GM21447 (cell line): ENCODE results near the gene DYRK1A.
"Not testable (repeated sequence)": the region's sequence is repeated elsewhere in the genome, so short reads cannot be mapped to it uniquely, and the experiment has no call there.

Experiments used
- ATAC-seq: cut with Tn5 transposase; IDR thresholded peaks from one replicate; pipeline ENCODE4 v1.9.1; 2021; ENCODE audit not compliant: unreplicated experiment

Gene DYRK1A

DNA sequence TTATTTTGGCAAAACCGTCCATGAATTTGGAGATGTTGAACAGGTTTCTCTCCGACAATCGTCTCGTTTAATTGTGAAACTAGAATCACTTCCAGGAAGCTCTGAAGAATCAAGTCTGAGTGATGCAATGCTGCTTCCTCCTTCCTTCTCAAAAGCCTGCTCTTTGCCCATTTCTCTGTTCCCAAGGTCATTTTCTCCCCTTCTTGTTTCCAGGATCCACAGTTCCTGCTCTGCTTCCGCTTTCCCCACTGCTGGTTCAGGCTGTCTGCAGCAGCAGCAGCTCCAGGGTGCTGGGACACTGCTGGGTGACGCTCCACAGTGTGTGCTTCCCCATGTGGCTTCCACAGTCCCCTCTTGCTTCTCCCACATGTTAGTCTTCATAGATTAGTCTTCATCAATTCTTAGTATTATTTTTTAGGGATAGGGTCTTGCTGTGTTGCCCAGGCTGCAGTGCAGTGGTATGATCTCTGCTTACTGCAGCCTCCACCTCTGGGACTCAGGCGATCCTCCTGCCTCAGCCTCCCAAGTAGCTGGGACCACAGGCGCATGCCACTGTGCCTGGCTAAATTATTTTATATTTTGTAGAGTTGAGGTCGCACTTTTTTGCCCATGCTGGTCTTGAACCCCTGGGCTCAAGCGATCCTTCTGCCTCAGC lies 156.2 kb downstream of the DYRK1A start:
- no peak for ATAC-seq

DNA sequence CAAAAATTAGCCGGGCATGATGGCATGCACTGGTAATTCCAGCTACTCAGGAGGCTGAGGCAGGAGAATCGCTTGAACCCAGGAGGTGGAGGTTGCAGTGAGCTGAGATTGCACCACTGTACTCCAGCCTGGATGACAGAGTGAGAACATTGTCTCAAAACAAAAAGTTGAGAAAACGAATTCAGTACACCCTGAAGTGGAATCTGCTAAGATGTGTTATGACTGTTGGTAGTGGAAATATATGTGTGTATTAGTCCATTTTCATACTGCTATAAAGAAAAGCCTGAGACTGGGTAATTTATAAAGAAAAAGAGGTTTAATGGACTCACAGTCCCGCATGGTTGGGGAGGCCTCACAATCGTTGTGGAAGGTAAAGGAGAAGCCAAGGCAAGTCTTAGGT lies 158.4 kb downstream of the DYRK1A start:
- not testable (repeated sequence) for ATAC-seq

DNA sequence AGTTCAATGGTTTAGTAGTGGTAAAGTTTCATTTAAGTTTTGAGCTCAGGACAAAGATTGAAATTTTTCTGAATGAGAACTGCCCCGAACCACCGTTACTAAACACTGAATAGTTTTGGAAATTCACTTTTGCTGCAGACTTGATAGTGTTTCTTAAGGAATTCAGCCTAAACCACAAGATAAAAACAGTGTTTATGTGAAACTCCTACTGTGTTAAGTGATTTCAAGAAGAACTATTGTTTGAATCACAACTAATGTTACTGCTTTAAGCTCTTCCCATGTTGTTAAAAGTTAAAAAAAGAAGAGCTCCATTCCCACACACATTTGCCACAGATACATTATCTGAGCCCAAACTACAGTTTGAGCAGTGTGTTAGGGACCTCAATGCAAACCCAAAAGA lies 159.2 kb downstream of the DYRK1A start:
- ATAC-seq: no peak

DNA sequence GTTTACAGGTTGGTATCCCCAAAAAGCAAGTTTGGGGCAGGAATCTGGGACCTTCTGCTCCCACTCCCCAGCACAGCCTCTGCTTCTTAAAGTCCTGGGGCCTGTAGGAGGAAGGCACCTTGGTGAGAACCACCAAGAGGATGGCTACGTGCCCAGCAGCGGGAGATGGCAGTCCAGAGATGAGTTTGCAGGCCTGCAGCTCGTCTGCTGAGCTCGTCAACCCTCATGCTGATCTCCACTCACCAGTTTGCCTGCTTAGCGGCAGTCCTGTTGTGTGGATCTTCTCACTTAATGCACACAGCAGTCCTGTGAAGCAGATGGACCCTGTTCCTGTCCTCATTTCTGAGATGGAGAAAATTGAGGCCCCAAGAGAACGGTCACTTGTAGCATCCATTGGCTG lies 160.5 kb downstream of the DYRK1A start:
- no peak for ATAC-seq

DNA sequence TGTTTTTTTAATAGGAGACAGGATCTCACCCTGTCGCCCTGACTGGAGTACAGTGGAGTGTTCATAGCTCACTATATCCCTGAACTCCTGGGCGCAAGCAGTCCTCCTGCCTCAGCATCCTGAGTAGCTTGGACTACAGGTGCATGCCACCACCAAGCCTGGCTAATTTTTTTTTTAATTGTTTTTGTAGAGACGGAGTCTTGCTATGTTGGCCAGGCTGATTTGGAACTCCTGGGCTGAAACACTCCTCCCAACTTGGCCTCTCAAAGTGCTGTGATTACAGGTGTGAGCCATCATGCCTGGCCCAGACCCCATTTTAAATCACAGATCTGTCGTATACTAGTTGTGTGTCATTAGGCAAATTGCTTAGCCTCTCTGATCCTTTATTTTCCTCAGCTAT lies 161.1 kb downstream of the DYRK1A start:
- ATAC-seq: no peak

DNA sequence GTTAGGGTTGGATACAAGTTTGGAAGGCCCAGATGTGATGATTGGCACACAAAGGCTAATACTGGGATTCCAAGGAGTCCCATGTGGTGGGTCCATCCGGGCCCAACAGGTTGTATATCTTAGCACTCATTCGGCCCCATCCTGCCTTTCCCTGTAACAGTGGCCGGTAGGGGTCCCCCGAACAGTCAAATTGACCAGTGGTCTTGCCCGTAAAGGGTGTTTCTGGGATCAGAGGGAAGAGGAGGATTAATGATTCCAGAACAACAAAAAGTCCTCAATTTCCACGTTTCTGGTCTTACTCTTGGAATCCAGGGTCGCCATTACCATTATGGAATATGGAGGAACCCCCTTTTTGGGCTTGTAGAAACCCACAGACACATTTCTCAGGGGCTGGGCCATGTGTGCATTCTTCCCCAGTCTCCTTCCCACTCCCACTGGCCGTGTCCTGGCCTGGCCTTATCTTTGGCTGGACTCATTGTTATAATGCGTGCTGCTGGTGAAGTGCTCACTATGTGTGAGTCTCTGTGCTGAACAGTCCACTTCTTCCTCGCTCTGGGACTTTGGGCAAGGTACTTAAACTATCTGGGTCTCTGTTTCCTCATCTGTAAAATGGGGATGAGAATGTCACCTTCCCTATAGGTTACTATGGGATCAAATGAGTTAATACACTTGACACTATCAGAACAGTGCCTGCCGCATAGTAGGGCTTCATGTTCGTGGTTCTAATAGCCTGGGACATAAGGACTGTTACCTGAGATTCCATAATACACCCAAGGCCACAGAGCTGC lies 161.8 kb downstream of the DYRK1A start:
- no peak for ATAC-seq

DNA sequence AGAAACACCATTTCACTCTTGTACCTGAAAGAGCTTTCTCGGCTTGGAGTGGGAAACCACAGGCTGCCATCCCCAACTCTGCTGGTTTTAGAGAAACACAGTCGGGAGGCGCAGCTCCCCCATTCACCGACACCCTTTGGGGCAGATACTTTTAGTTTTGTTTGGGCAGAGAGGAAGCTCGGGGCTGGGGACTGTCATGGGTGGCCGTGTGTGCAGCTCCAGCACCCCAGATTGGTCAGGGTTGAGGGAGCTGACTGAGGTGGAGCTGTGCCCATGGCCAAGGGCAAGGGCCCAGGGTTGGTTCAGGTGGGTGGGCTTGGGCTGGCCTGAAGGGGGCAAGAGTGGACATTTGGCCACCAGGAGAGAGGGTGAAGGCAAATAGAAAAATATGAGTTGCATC lies 163.1 kb downstream of the DYRK1A start:
- ATAC-seq: no peak

DNA sequence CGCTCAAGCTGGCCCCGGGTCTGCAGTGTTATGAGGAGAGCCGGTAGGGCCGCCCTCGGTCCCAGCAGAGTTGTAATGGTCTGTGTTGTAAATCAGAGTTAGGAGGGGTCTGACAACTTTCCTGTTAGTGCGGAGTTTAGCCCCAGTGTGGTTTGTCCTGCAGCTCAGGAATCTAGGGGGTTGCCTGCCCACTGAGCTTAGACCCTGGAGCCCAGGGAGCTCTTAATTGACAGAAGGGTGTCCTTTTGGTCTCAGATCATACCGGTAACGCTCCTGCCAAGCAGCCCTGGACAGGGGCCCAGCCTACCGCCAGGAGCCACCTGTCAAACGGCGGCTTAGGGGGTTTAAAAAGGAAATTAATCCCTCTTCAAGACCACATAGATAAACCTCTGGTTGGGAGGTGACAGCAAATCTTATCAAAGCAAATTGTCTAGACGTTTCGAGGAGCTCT lies 164.4 kb downstream of the DYRK1A start:
- ATAC-seq: no peak

DNA sequence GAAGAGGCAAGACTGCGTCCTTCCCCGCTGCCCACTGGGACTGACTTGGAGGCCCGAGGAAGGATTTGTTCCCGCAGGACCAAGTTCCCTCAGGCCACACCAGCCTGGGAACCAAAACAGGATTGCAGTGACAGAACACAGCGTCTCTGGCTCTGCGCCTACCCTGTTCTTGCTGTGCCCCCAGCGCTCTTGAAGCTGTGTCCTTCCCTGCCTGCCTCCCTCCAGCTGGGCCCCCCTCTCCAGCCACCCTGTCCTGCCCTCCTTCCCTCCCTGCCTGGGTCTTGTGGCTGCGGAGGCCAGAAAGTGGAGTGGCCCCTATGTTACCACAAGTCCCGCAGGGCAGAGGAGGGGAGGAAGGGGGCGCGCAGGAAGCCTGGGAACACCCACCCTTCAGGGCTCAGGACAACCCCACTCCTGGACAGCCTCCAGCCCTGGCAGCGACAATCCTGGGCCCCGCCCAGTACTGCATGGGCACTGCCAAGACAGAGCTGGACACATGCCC lies 164.9 kb downstream of the DYRK1A start:
- ATAC-seq: no peak

DNA sequence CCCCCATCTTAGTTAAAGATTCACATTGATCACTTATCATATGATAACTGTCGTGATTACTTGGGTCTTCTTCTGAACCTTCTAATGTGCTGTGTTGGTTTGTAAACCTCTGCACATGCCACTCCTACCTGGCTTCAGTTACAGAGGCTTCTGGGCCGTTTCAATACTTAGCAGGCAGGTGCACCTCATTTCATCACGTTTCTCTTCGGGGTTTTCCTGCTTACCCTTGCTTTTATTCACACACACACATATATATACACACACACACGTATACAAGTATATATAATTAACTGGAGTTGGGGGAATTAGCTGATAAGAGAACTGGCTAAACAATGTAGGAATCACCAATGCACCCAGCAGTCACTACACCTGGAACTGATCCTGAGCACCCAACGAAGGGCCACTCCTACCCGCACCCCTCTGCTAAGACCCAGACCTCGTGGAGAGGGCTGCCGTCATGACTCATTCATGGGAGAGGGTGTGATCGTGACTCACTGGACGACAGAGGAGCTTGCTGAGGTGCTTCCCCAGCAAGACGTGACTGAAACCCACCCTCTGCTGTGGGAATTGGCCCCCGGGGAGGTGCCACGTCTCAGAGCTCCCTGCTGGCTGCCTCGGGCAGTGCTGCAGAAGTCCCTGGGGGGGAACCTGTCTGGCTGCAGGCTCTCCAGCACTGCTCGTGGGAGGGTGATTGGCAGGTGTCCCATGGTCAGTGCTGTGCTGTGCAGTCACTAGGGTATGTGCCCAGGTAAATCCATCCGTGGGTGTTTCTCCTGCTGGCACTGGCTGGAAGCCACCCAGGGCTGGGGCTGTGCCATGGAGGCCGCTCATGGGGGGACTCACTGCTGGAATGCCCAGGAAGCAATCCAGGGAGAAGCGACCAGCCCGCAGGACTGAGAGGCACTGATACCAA lies 166.6 kb downstream of the DYRK1A start:
- ATAC-seq: peak; percentile 79

DNA sequence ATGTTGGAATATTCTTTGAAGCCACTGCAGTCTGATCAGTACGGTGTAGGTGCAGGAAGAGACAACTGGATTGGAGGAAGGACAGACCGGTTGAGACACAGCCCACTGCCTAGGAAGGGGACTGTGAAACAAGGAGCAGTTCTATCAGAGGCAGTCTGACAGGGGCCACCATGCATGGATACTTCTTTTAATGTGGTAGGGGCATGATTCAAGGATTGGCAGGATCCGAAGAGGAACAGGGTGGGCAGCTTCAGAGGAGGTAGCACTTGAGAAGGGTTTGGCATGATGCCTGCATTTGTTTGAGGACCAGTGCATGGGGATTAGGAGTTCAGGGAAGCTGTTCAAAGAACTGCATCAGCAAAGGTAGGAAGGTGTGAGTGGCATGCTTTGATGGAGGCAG lies 167.9 kb downstream of the DYRK1A start:
- no peak for ATAC-seq

DNA sequence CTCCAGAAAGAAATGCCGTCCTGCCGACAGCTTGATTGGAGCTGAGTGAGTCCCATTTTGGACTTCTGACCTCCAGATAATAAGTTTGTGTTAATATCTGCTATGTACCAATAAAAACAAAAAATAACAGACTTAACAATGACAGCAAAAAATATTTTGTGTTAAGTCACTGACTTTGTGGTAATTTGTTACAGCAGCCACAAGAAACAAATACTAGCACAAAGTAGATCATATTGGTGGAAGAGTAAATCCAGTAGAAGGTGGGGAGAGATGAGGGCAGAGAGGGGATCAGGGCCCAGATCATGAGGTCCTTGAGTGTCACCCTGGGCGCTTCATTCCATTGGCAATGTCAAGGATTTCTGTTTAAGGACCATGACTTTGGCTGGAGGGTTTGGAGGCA lies 168.6 kb downstream of the DYRK1A start:
- ATAC-seq: no peak

DNA sequence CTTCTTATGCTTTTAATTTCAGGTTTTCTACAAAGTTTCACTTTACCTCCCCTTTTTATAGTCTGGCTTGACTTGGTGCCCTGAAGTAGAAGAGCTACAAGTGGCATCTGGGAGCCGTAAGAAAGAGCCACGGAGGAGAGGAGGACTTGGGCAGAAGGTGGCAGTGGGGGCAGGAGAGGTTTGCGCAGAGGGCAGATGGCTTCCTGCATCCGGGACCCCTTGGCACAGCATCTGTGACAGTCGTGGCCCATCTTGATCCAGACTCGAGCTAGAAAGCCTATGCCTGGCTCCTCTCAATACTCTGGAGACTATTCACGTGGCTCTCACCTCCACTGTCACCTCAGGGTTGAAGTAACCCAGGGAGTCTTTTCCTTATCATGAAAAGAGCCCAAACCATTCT lies 169.1 kb downstream of the DYRK1A start:
- ATAC-seq: no peak

DNA sequence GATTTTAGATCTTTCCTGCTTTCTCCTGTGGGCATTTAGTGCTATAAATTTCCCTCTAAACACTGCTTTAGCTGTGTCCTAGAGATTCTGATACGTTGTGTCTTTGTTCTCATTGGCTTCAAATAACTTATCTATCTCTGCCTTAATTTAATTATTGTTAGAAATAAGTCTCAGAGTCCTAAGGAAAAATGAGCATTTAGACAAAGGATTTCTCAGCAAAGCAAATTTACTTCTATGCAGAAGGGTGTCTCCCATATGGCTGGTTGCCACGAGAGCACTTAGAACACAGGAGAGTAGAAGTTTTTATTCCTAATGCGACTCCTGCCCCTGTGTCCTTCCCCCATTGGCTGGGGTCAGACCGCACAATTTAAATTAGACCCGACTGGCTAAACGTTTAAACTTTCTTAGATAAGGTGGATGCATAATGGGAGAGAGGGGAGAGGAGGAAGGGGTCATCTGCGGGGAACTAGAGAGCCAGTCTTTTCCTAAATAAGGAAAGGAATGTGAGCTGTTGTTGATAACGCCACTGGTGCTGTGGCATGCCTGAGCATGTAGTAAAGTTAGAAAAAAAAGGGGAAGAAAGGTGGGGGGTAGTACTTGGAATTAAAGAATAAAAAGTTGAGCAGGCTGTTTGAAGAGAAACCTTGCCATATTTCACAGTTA lies 170.2 kb downstream of the DYRK1A start:
- no peak for ATAC-seq

DNA sequence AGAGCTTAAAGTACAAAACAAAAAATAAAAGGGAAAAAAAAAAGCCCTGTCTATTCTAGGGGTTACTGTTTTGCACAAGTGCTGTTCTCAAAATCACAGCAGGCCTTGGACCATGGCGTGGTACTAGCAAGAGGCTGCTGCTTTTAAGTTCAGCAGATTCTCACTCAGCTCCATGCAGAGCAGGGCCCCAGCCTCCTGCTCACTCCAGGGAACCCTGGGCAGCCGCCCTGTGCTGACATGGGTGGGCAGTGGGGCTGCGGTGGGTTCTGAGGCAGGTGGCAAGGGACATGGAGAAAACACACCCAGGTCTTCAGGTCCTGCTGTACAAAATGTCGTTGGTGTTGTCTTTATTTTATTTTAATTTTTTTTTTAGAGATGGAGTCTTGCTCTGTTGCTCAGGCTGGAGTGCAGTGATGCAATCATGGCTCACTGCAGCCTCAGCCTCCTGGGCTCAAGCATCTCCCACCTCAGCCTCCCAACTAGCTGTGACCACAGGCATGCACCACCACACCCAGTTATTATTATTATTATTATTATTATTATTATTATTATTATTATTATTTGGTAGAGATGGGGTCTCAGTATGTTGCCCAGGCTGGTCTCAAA lies 170.9 kb downstream of the DYRK1A start:
- ATAC-seq: no peak

DNA sequence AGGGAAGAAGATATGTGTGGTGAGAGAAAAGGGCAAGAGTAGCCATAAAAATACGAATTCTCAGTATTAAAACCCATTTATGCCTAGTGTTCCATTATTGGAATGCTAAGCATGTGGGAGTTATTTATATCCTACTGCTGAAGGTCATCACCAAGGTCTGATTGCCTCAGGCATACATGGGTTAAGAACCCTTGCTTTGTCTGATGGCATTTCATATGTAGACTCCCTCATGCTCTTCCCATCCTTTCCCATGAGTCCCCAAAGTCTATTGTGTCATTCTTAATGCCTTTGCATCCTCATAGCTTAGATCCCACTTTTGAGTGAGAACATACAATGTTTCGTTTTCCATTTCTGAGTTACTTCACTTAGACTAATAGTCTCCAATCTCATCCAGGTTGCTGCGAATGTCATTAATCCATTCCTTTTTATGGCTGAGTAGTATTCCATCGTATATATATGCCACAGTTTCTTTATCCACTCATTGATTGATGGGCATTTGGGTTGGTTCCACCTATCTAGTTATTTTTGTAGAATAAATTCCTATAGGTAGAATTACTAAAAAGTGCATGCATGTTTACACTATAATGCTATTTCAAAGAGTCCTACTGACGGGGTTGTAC lies 172.5 kb downstream of the DYRK1A start:
- ATAC-seq: no peak

DNA sequence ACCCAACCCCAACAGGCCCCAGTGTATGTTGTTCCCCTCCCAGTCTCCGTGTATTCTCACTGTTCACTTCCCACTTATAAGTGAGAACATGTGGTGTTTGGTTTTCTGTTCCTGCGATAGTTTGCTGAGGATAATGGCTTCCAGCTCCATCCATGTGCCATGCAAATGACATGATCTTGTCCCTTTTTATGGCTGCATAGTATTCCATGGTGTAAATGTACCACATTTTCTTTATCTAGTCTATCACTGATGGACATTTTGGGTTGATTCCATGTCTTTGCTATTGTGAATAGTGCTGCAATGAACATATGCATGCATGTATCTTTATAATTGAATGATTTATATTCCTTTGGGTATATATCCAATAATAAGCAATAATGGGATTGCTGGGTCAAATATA lies 174.6 kb downstream of the DYRK1A start:
- ATAC-seq: not testable (repeated sequence)

DNA sequence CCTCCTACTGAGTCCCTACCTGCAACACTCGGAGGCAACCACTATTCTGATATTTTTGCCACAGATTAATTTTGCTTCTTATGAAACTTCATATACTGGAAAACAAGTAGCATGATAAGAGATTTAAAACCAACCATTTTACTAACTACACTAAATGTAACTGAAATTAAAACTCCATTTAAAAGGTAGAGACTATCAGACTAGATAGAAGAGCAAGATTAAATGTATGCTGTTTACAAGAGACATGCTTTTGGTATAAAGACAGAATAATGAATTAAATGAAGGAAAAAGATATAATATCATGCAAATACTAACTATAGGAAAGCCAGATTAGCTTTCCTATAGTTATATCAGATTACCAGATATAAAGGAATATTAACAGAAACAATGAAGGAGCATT lies 175.9 kb downstream of the DYRK1A start:
- no peak for ATAC-seq

DNA sequence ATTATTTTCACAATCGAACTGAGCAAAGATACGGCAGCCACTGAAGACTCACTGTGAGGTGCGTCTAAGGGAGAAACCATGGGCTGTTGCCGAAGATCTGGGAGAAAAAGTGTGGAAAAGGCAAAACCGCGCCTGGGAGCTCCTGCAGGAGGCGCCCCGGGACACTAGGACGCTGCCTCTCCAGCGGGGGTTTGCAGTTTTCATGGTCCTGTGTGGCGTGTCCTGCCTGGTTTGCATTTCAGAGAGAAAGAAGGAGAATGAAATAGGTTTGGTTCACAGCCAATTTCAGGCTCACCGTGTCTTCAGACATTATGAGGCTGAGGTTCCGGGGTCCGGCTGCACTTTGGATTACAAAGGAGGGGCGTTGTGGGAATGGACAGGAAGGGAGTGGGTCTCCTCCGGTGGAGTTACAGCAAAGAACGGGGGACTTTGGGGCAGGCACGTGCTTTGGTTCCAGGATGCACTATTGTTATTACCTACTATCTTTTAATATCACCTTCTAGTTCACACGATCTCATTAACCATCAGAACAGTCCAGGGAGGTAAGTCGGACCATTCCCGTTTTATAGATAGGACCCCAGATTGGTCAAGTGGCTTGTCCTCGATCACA lies 179.8 kb downstream of the DYRK1A start:
- ATAC-seq: no peak
